Memory B cell (primary cell): ENCODE measurements around the gene PPRC1.

Experiments
- ATAC-seq: fragments of 150-1000 bp; cut with Tn5 transposase; 2 replicates; pipeline ENCODE4 v1.10.0; 2021; ENCODE audit warnings: low read depth, mild to moderate bottlenecking, moderate library complexity
- DNase-seq, 2 donors: peaks; one replicate each; pipeline ENCODE4 v3.0.0; 2022; ENCODE audit warnings: low spot score in 2 of 2
- H3K27ac Mint-ChIP-seq: one replicate; pipeline ENCODE4 v1.8.0; 2022; ENCODE audit warnings: mild to moderate bottlenecking, moderate library complexity, mixed read lengths
- H3K27me3 Mint-ChIP-seq: one replicate; pipeline ENCODE4 v1.8.0; 2022; ENCODE audit warnings: mixed read lengths
- H3K36me3 Mint-ChIP-seq: one replicate; pipeline ENCODE4 v1.8.0; 2022; ENCODE audit warnings: mild to moderate bottlenecking, mixed read lengths
- H3K4me1 Mint-ChIP-seq: one replicate; pipeline ENCODE4 v1.8.0; 2022; ENCODE audit warnings: mixed read lengths
- H3K4me3 Mint-ChIP-seq: one replicate; pipeline ENCODE4 v1.8.0; 2022; ENCODE audit warnings: mild to moderate bottlenecking, moderate library complexity, mixed read lengths
- H3K9me3 Mint-ChIP-seq: one replicate; pipeline ENCODE4 v1.8.0; 2022; ENCODE audit warnings: mixed read lengths

The PPRC1 gene

DNA sequence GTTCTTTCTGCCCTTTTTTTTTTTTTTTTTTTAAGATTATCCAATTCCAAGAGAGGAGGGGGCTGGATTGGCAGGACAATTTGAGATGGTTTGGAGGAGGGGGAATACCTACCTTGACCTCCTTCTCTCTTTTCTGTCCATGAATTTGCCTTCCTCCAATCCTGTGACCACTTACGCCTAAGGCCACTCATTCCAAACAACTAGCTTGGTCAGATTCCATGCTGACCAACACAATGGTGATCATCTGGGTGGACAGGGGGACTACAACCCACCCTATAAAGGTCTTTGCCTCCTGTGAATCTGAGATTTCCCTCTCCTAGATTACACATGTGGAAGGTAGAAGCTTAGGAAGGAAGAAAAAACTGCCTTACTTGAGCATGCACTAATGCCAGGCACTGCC is 10.4 kb upstream of the PPRC1 start:
- Mint-ChIP-seq H3K4me3 (no peak overlapping the region), H3K27ac (no peak overlapping the region), H3K4me1 (peaks cover 32% of the 10 kb centered on the region), H3K9me3 (no peaks in the 10 kb centered on the region), H3K36me3 (no peaks in the 10 kb centered on the region), H3K27me3 (no peaks in the 10 kb centered on the region)
- no peak for DNase-seq
- ATAC-seq, result no peak

DNA sequence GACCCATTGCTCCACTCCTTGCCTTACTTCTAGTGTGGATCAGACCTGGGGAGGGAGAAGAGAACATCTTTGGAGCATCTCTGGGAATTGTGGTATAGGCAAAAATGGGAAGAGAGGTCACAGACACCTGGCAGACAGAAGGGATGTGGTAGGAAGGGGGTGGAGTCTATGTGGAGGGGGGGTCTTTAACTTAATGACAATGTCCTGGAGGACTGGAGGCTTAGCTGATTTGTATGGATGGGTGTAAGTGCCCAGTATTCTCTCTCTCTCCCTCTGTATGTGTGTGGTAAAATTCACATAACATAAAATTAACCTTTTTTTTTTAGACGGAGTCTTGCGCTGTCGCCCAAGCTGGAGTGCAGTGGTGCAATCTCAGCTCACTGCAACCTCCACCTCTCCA is 9.6 kb upstream of the PPRC1 start:
- H3K27ac Mint-ChIP-seq, result no peak overlapping the region

DNA sequence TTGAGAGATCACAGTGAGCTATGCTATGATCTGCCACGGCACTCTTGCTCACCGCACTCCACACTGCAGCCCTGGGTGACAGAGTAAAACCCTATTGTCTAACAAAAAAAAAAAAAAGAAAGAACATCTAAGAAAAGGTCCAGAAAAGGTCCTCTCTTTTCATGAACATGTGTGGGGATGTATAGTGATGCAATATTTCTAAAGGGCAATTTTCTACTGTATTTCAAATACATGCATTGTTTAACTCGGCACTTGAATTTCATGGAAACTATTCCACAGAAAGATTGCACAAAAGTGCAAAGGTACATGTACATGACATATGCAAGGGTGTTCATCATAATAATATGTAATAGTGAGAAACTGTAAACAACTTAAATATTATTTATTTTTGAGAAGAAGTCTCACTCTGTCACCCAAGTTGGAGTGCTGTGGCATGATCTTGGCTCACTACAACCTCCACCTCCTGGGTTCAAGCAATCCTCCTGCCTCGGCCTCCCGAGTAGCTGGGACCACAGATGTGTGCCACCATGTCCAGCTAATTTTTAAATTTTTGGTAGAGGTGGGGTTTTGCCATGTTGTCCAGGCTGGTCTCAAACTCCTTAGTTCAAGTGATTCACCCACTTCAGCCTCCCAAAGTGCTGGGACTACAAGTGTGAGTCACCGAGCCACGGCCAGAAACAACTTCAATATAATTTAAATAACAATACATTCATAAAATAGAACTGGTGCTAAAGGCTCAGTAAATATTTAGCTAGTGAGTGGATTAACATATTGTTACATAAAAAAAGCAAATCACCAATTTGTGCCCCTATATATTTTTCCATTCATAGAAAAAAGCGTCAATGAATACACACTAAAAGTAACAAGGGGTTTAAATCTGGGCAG is 1.3 kb upstream of the PPRC1 start:
- DNase-seq, result no peak
- Mint-ChIP-seq H3K27me3 (no peaks in the 10 kb centered on the region), H3K27ac (no peak overlapping the region), H3K36me3 (no peaks in the 10 kb centered on the region), H3K4me3 (no peak overlapping the region), H3K9me3 (no peaks in the 10 kb centered on the region), H3K4me1 (peaks cover 22% of the 10 kb centered on the region)
- ATAC-seq, result no peak

More for the DNA sequence above, 9.6 kb upstream of the PPRC1 start:
- no peaks in the 10 kb centered on the region for H3K27me3 Mint-ChIP-seq
- peaks cover 25% of the 10 kb centered on the region for H3K4me1 Mint-ChIP-seq
- no peak for ATAC-seq
- H3K9me3 Mint-ChIP-seq, result no peaks in the 10 kb centered on the region
- no peak for DNase-seq
- H3K36me3 Mint-ChIP-seq, result no peaks in the 10 kb centered on the region
- no peak overlapping the region for H3K4me3 Mint-ChIP-seq

DNA sequence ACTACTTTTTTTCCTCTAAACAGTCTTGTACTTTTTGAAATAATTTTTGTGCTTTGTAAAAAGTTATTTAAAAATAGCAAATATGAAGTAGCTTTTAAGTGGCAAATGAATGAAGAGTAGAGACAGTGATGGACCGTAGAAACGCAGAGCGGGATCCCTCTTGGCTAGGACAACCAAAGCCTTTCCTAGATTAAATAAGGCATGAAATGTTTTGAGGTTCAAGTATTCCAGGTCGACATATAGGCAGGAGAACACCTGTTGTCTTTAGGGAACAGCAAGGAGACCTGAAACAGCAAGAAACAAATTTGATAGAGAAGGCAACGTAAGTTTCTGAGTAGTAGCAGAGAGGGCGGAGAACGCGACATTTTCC is 662 bp upstream of the PPRC1 start:
- no peaks in the 10 kb centered on the region for H3K27me3 Mint-ChIP-seq
- H3K4me3 Mint-ChIP-seq, result peak overlapping the region; percentile 89
- H3K4me1 Mint-ChIP-seq, result peaks cover 25% of the 10 kb centered on the region
- ATAC-seq (no peak), DNase-seq (no peak)
- H3K36me3 Mint-ChIP-seq, result no peaks in the 10 kb centered on the region
- H3K27ac Mint-ChIP-seq, result peak overlapping the region; percentile 93
- no peaks in the 10 kb centered on the region for H3K9me3 Mint-ChIP-seq

DNA sequence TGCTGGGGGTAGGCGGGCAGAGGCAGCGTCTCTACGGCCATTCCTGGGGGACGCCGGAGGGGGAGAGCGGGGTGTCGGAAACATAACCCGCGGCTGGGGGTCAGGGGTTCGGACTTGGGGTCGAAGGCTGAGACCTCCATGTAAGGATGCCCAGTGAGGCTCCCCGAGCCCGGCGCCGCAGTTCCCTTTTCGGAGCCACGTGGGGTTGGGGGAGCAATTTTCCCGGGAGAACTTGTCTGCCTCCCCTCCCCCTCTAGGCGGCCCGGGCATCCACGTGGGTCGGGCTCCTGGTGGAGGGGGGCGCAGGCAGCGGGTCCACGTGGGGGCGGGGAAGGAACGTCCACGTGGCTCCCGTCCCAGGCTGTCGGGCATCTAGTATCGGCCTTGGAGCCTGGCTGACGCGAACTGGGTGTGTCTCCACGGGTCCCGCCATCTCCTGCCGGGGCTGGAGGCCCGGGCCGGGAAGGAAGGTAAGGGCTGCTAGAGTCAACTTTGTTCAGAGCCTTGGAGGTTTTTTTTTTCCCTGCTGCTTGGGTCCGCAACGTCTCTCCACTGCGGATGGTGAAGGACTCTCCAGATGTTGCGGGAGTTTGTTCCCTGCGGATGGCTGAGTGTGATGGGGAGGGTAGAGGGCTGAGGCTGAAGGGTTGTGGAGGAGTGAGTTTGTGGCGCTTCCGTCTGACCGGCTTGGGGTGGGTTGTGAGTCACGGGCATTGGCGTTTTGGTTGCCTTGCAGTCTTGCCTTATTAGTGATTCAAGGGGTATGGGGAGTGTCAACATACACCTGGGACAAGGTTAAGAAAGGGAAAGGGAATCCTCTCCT is 744 bp downstream of the PPRC1 start:
- no peak for DNase-seq
- Mint-ChIP-seq H3K4me3 (peak overlapping the region; percentile 89), H3K4me1 (peaks cover 28% of the 10 kb centered on the region), H3K27me3 (no peaks in the 10 kb centered on the region), H3K27ac (peak overlapping the region; percentile 93), H3K36me3 (no peaks in the 10 kb centered on the region), H3K9me3 (no peaks in the 10 kb centered on the region)
- ATAC-seq, result no peak

DNA sequence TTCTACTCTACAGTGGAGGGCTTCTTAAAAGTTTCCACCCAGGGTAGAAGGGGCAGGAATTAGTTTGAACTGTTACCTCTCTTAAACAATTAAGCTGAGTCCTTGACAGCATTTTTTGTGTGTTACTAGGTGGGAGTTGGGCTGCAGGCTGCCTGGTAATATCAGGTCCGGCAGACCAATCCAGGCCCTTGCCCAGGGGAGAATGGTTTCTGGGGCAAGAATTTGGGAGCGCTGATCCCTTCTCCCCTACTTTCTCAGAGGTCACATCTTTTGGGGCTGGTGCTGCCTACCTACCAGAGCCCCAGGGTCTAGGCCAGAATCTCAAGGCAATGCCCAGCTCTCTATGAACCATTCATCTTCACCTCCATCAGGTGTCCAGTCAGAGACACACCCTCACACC is 1.6 kb downstream of the PPRC1 start:
- ATAC-seq (no peak), DNase-seq (no peak)
- Mint-ChIP-seq H3K9me3 (no peaks in the 10 kb centered on the region), H3K36me3 (peaks cover 7% of the 10 kb centered on the region), H3K4me3 (peak overlapping the region; percentile 89), H3K4me1 (peaks cover 28% of the 10 kb centered on the region), H3K27ac (peak overlapping the region; percentile 93), H3K27me3 (no peaks in the 10 kb centered on the region)

DNA sequence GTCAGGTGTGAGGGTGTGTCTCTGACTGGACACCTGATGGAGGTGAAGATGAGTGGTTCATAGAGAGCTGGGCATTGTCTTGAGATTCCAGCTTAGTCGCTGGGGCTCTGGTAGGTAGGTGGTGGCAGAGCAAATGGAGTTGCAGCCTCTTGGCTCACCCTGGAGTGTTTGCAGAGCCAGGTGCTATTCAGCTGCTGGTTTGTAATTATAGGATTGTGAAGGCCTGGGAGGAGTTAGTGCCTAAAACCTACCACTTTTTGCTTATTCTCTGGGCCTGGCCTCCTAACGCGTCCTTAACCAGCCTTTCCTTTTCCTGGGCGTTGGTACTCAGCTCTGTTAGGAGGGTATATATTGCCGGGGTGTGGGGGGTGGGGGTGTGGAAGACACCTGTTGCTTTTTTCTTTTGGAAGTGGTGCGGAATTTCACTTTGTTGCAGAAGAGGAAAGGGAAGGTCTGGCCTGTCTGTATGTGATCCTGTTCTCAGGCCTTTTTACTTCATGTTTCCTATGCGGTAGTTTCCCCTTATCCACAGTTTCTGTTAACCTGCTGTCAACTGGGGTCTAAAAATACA is 3.2 kb downstream of the PPRC1 start:
- no peaks in the 10 kb centered on the region for H3K9me3 Mint-ChIP-seq

DNA sequence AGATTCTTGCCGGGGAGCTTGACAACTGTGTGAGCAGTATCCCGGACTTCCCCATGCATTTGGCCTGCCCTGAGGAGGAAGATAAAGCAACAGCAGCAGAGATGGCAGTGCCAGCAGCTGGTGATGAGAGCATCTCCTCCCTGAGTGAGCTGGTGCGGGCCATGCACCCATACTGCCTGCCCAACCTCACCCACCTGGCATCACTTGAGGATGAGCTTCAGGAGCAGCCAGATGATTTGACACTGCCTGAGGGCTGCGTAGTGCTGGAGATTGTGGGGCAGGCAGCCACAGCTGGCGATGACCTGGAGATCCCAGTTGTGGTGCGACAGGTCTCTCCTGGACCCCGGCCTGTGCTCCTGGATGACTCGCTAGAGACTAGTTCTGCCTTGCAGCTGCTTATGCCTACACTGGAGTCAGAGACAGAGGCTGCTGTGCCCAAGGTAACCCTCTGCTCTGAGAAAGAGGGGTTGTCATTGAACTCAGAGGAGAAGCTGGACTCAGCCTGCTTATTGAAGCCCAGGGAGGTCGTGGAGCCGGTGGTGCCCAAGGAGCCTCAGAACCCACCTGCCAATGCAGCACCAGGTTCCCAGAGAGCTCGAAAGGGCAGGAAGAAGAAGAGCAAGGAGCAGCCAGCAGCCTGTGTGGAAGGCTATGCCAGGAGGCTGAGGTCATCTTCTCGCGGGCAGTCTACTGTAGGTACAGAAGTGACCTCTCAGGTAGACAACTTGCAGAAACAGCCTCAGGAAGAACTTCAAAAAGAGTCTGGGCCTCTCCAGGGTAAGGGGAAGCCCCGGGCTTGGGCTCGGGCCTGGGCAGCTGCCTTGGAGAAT is 6.7 kb downstream of the PPRC1 start:
- Mint-ChIP-seq H3K27me3 (no peaks in the 10 kb centered on the region), H3K27ac (no peak overlapping the region), H3K36me3 (peaks cover 37% of the 10 kb centered on the region), H3K4me1 (peaks cover 21% of the 10 kb centered on the region), H3K9me3 (no peaks in the 10 kb centered on the region), H3K4me3 (no peak overlapping the region)
- ATAC-seq, result no peak
- DNase-seq, result no peak

More for the DNA sequence above, 3.2 kb downstream of the PPRC1 start:
- no peak for DNase-seq
- no peak for ATAC-seq
- Mint-ChIP-seq H3K4me1 (peaks cover 30% of the 10 kb centered on the region), H3K27me3 (no peaks in the 10 kb centered on the region), H3K27ac (no peak overlapping the region), H3K36me3 (peaks cover 17% of the 10 kb centered on the region), H3K4me3 (no peak overlapping the region)

DNA sequence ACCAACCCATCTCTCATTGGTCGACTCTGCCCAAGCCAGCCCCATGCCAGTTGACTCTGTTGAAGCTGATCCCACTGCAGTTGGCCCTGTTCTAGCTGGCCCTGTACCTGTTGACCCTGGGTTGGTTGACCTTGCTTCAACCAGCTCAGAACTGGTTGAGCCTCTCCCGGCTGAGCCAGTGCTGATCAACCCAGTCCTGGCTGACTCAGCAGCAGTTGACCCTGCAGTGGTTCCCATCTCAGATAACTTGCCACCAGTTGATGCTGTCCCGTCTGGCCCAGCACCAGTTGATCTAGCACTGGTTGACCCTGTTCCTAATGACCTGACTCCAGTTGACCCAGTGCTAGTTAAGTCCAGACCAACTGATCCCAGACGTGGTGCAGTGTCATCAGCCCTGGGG is 7.4 kb downstream of the PPRC1 start:
- H3K27me3 Mint-ChIP-seq, result no peaks in the 10 kb centered on the region
- DNase-seq, result no peak
- H3K4me1 Mint-ChIP-seq, result peaks cover 16% of the 10 kb centered on the region
- ATAC-seq, result no peak
- H3K36me3 Mint-ChIP-seq, result peaks cover 37% of the 10 kb centered on the region
- H3K9me3 Mint-ChIP-seq, result no peaks in the 10 kb centered on the region
- H3K4me3 Mint-ChIP-seq, result no peak overlapping the region
- no peak overlapping the region for H3K27ac Mint-ChIP-seq

DNA sequence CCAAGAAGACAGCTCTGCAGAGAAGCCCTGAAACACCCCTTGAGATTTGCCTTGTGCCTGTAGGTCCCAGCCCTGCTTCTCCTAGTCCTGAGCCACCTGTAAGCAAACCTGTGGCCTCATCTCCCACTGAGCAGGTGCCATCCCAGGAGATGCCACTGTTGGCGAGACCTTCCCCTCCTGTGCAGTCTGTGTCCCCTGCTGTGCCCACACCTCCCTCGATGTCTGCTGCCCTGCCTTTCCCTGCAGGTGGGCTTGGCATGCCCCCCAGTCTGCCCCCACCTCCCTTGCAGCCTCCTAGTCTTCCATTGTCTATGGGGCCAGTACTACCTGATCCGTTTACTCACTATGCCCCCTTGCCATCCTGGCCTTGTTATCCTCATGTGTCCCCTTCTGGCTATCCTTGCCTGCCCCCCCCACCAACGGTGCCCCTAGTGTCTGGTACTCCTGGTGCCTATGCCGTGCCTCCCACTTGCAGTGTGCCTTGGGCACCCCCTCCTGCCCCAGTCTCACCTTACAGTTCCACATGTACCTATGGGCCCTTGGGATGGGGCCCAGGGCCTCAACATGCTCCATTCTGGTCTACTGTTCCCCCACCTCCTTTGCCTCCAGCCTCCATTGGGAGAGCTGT is 8.2 kb downstream of the PPRC1 start:
- DNase-seq (no peak), ATAC-seq (no peak)
- peaks cover 11% of the 10 kb centered on the region for H3K4me1 Mint-ChIP-seq
- H3K27ac Mint-ChIP-seq, result no peak overlapping the region
- H3K36me3 Mint-ChIP-seq, result peaks cover 37% of the 10 kb centered on the region
- no peaks in the 10 kb centered on the region for H3K9me3 Mint-ChIP-seq
- H3K27me3 Mint-ChIP-seq, result no peaks in the 10 kb centered on the region
- H3K4me3 Mint-ChIP-seq, result no peak overlapping the region

DNA sequence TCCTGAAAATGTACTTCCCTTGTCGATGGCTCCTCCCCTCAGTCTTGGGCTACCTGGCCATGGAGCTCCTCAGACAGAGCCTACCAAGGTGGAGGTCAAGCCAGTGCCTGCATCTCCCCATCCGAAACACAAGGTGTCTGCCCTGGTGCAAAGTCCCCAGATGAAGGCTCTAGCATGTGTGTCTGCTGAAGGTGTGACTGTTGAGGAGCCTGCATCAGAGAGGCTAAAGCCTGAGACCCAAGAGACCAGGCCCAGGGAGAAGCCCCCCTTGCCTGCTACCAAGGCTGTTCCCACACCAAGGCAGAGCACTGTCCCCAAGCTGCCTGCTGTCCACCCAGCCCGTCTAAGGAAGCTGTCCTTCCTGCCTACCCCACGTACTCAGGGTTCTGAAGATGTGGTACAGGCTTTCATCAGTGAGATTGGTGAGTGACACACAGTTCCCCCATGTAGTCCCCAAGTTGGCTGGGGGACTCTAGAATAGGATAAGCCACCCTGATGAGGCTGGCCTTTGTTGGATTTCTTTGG is 8.8 kb downstream of the PPRC1 start:
- Mint-ChIP-seq H3K27ac (no peak overlapping the region), H3K9me3 (no peaks in the 10 kb centered on the region), H3K27me3 (no peaks in the 10 kb centered on the region), H3K4me1 (peaks cover 10% of the 10 kb centered on the region), H3K4me3 (no peak overlapping the region), H3K36me3 (peaks cover 39% of the 10 kb centered on the region)
- DNase-seq (no peak), ATAC-seq (no peak)

DNA sequence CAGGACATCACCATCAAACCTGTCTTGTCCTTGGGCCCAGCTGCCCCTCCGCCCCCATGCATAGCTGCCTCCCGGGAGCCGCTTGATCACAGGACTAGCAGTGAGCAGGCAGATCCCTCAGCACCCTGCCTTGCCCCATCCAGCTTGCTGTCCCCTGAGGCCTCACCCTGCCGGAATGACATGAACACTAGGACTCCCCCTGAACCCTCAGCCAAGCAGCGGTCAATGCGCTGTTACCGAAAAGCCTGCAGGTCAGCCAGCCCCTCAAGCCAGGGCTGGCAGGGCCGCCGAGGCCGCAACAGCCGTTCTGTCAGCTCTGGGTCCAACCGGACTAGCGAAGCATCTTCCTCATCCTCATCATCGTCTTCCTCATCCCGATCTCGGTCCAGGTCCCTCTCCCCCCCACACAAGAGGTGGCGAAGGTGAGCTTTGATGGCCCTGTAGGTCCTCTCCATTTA is 14.2 kb downstream of the PPRC1 start:
- Mint-ChIP-seq H3K27me3 (no peaks in the 10 kb centered on the region), H3K36me3 (peaks cover 28% of the 10 kb centered on the region), H3K27ac (no peak overlapping the region), H3K4me1 (peaks cover 10% of the 10 kb centered on the region), H3K4me3 (no peak overlapping the region), H3K9me3 (no peaks in the 10 kb centered on the region)
- DNase-seq, result no peak
- ATAC-seq, result no peak

DNA sequence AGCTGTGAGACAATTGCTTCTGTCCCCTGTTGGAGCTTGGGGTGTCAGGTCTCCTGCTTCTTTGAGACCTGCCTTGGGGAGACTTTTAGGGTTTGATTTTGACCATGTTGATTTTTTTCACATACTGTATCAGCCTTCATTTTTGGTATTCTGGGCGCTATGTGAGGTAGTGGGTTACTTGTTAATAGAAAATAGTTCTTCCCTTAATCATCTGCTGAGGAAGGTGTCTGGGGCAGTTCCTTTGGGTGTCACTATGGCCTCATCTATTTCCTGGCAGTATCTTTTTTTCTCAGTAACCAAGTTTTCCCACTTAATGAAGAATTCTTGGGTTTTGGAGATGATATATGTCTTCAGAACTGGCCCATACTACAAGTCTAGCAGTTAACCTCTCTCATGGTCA is 14.7 kb downstream of the PPRC1 start:
- Mint-ChIP-seq H3K27me3 (no peaks in the 10 kb centered on the region), H3K4me1 (peaks cover 10% of the 10 kb centered on the region), H3K4me3 (no peak overlapping the region), H3K36me3 (peaks cover 27% of the 10 kb centered on the region), H3K9me3 (no peaks in the 10 kb centered on the region), H3K27ac (peak overlapping the region; percentile 3)
- ATAC-seq (no peak), DNase-seq (no peak)
